Kidney tubule cell (primary cell): ENCODE measurements around the gene CRTC3.
"Not testable (repeated sequence)": the region's sequence is repeated elsewhere in the genome, so short reads cannot be mapped to it uniquely, and the experiment has no call there.

Experiments
- DNase-seq: peaks from one replicate; pipeline ENCODE4 v3.0.0-alpha.2; 2018; ENCODE audit warnings: low spot score

CRTC3 gene

DNA sequence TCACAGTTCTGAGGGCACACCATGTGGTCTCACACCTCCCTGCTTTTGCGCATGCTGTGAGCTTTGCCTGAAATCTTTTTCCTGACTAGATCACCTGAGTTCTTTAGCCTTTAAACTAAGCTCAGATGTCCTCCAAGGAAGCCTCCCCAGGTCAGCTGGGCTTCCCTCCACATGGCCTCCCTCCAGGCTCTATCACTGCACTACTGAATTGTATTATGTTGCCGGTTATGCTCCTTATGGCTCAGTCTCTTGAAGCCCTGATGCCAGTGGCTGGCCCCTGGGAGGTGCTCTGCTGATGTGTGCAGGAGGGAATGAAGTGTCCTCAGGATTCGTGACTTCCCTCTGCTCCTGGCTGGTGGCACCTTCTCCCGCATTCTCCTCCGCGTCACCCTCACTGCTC lies 94.1 kb downstream of the CRTC3 start:
- DNase-seq, result no peak

DNA sequence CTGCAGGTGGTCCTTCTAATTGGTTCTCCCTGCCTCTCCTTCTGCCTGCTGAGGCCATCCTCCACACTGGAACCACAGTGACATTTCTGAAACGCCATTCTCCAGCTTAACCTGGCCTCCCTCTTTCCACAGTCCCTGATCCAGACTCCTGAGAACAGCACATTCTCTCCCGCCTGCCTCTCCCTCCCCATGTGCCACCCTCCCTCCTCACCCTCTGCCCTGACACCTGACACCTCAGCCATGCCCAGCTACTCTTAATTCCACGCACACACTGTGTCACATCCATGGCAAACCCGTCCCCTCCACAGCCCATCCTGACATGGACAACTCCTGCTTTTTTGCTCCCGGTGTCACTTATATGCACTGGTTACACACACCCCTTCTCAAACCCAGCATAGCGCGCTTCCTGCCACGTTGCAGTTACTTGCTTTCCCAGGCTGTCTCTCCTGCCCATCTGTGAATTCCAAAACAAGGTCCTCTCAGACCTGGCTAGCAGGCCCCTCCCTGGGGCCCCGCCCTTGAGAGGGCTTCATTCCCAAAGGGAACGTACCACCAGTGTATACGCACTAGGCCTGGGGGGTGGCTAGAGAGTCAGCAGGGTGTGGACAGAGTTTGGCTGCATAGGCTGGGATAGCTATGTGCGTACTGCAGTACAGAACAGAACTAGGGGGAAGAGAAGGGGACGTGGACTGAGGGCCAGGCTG lies 94.7 kb downstream of the CRTC3 start:
- DNase-seq, result no peak

DNA sequence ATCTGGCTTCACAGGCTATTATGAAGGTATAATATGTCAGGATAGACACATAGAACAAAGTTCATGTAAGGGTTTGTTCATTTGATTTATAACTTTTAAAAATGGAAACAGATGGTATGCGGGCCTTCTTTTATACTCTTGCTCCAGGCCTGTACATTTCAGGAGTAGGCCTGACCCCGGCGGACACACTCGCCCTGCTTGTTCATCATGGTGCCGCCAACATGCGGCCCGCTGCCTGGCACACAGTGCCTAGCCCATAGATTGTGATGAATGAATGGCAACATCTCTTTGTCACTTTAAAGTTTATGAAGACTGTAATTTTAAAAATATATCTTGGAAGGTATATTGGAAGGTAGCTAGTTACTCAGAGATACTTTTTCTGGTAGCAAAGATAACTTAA lies 95.3 kb downstream of the CRTC3 start:
- DNase-seq, result no peak

GRCh38 chr15:90629217-90629616 lies 99.5 kb downstream of the CRTC3 start:
- no peak for DNase-seq

GRCh38 chr15:90633360-90633759 lies 103.6 kb downstream of the CRTC3 start:
- no peak for DNase-seq

DNA sequence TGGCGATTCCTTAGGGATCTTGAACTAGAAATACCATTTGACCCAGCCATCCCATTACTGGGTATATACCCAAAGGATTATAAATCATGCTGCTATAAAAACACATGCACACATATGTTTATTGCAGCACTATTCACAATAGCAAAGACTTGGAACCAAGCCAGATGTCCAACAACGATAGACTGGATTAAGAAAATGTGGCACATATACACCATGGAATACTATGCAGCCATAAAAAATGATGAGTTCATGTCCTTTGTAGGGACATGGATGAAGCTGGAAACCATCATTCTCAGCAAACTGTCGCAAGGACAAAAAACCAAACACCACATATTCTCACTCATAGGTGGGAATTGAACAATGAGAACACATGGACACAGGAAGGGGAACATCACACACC lies 107.3 kb downstream of the CRTC3 start:
- not testable (repeated sequence) for DNase-seq

DNA sequence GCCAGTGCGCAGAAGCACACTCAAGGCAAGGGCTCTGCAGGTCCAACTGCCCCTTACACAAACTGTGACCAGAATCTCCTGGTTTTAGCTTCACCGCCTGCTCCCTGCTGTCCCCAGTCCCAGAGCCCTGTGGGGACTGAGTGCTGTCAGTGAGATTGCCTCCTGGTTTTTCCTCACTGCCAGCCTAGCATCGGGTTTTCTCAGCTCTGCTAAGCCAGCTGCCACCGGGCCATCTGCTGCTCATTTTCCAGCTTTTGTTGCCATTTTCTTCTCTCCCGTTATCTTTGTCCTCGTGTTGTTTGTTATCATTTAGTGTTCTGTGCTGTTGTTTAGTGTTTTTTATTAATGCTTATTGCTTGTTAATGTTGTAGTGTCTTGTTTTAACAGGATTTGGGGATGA lies 108.0 kb downstream of the CRTC3 start:
- DNase-seq, result no peak

- no peak for DNase-seq
Observed at GRCh38 chr15:90638201-90638691, 108.5 kb downstream of the CRTC3 start.

- no peak for DNase-seq
Observed at GRCh38 chr15:90638963-90639362, 109.2 kb downstream of the CRTC3 start.

DNA sequence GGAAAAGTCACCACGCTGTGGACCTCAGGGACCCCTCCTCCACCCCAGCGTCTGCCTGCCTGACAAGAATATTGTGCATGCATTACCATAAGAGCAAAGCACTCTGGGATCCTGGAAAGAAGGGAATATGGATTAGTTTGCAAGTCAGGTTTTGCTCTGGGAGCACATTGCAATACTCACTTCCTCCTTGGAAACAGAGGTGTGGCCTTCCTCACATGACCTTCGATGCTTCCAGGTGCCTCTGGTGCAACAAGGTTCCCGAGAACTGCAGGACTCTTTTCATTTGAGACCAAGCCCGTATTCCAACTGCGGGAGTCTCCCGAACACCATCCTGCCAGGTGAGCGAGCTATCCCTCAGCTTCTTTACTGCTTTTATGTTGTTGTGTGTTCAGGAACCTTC lies 111.1 kb downstream of the CRTC3 start:
- no peak for DNase-seq

- DNase-seq, result no peak
Observed at GRCh38 chr15:90641581-90642463, 112.1 kb downstream of the CRTC3 start.

GRCh38 chr15:90642464-90643300 lies 113.0 kb downstream of the CRTC3 start:
- no peak for DNase-seq

GRCh38 chr15:90643301-90643632 lies 113.5 kb downstream of the CRTC3 start:
- no peak for DNase-seq

- no peak for DNase-seq
Observed at GRCh38 chr15:90644526-90644925, 114.8 kb downstream of the CRTC3 start.

GRCh38 chr15:90644952-90645725 lies 115.4 kb downstream of the CRTC3 start:
- DNase-seq, result no peak

- DNase-seq, result no peak
Observed at GRCh38 chr15:90645873-90646575, 116.3 kb downstream of the CRTC3 start.

DNA sequence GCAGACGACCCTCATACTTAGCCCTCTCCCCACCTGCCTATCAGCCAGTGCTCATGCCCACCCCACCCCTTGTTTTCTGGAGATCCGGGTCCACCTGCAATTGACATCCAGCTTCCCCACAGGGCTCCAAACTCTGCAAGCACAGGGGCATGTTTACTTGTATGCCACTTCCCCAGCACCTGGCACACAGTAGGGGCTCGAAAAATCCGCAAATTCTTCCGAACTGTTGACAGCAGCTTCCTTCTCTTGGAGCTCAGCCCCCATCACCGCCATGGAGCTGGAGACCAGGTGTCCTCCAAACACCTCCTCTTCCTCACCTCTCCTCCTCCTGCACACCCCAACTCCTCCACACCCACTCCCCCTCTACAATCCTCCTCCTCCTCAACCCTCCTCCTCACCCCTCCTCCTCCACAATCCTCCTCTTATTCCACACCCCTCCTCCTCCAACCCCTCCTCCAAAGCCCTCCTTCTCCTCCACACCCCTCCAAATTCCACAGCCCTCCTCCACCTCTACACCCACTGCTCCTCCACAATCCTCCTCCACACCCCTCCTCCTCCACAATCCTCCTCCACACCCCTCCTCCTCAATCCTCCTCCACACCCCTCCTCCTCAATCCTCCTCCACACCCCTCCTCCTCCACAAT lies 117.1 kb downstream of the CRTC3 start:
- no peak for DNase-seq

DNA sequence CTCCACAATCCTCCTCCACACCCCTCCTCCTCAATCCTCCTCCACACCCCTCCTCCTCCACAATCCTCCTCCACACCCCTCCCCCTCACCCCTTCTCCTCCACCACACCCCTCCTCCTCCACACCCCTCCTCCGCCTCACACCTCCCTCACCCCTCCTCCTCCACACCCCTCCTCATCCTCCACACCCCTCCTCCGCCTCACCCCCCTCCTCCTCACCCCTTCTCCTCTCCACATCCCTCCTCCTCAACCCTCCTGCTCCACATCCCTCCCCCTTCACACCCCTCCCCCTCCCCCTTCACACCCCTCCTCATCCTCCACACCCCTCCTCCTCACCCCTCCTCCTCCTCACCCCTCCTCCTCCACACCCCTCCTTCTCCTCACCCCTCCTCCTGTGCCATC lies 117.6 kb downstream of the CRTC3 start:
- DNase-seq, result no peak

DNA sequence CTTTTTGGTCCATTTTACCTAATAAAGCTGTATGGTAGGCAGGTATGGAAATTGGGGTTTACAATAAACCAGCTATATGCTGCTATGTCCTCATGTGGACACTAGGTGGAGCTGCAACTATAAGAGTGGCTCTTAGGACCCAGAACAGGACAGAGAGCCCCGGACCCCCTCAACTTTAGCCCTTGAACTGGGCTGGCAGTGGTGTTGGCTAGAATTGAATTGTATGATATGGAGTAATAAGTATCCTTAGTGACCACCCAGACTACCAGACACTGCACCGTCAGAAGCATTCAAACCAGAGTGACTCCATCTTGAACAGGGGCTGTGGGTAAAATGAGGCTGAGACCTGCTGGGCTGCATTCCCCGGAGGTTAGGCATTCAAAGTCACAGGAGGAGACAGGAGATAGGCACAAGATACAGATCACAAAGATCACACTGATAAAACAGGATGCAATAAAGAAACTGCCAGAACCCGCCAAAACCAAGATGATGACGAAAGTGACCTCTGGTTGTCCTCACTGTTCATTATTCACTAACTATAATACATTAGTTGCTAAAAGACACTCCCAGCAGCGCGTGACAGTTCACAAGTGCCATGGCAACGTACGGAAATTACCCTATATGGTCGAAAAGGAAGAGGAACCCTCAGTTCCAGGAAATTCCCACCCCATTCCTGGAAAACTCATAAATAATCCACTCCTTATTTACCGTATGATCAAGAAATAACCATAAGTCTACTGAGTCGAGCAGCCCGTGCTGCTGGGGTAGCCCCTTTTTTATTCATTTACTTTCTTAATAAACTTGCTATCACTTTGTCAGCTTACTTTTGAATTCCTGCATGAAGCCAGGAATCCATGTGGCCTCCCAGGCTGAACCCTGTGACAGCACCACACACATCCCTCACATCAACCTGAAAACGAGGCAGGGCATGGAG lies 118.7 kb downstream of the CRTC3 start:
- peak; percentile 71 for DNase-seq
